Stimulated activated CD4-positive, alpha-beta T cell treated with anti-CD3 and anti-CD28 coated beads, TNF-alpha, amount 100 ng/mL, for 48 hours (primary cell): Measurements from ENCODE around the gene CWC15.
"Not testable (repeated sequence)": the region's sequence is repeated elsewhere in the genome, so short reads cannot be mapped to it uniquely, and the experiment has no call there.

Experiments
- DNase-seq, 3 donors: peaks; one replicate each; pipeline ENCODE4 v3.0.0-alpha.2; 2020; ENCODE audit warnings: low read depth in 3 of 3

Gene CWC15

GRCh38 chr11:94973099-94973968, at the start of gene CWC15, which contains the start of gene KDM4D:
Gene CWC15 (minus strand): TSS chr11:94973556. CDS start chr11:94972185, 1,371 bp downstream.
Gene KDM4D (plus strand): TSS chr11:94973709. CDS start chr11:94997373, 23,664 bp downstream.
- DNase-seq: peak; percentile 80 to 92 (median 87)

GRCh38 chr11:95021468-95021867, 48.1 kb upstream of the CWC15 start:
- not testable (repeated sequence) for DNase-seq

DNA sequence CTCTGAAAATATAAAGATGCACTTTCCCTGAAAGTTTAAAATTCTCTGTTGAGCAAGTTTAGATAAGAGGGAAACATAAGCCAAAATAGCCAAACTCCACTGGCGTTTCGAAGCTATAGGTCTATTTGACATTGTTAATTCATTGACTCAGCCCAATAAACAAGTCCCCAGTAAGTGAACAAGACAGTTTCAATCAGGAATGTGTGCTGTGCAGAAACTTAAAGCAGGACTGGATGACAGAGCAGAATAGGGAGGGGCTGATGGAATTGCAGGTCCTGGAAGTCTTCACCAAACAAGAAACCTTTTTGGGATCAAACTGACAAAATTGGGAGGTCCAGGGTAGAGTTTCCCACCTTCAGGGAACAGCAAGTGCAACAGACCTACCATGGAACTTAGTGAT, 42.8 kb upstream of the CWC15 start:
- no peak for DNase-seq

GRCh38 chr11:95014184-95014821, 40.9 kb upstream of the CWC15 start:
- no peak for DNase-seq

DNA sequence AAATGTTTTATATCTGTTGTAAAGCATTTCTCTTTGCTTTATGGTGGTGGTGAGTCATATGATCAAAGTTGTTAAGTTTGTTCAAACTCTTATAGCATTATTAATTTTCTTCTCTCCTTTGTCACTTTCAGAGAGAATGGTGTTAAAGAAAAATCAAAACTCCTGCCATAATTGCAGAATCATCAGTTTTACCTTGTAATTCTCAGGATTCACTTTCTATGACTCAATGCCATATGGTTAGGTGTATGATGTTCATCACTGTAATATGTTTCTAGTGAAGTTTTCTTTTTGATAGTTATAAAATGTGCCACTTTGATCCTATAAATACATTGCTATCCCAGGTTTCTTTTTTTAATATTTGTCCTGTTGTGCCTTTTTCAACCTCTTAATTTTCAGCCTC, 38.0 kb upstream of the CWC15 start:
- no peak for DNase-seq

GRCh38 chr11:95005642-95006041, 32.3 kb upstream of the CWC15 start:
- DNase-seq: no peak

- no peak for DNase-seq
Measured at GRCh38 chr11:95003716-95004115, 30.4 kb upstream of the CWC15 start.

GRCh38 chr11:94998285-94998684, 24.9 kb upstream of the CWC15 start:
- DNase-seq: no peak

DNA sequence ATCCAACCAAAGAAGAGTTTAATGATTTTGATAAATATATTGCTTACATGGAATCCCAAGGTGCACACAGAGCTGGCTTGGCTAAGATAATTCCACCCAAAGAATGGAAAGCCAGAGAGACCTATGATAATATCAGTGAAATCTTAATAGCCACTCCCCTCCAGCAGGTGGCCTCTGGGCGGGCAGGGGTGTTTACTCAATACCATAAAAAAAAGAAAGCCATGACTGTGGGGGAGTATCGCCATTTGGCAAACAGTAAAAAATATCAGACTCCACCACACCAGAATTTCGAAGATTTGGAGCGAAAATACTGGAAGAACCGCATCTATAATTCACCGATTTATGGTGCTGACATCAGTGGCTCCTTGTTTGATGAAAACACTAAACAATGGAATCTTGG, 24.1 kb upstream of the CWC15 start:
- no peak for DNase-seq

DNA sequence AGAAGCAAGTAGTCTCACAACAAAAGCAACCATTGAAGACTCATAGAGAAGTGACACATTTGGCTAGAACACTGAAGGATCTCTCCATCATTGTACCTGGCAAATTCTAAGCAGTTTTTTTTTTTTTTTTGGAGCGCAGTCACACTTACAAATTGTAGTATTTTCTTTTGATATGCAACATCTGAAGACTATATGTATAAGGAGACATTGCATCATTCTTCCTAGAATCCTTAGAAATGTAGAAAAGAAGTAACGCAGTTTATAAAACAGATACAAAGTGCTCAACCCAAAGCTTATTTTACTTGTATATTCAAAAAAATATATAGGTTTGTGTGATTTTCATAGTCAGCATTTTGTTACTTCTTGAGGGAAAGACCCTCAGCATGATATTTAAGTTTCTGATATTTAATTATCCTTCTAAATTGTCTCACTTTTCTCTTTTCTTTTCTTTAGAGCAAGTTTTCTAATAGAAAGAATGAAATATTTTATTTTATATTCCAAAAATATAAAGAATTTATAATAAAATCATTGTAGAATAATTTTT, 20.1 kb upstream of the CWC15 start:
- no peak for DNase-seq

- DNase-seq: no peak
Measured at GRCh38 chr11:94988748-94989147, 15.4 kb upstream of the CWC15 start.

DNA sequence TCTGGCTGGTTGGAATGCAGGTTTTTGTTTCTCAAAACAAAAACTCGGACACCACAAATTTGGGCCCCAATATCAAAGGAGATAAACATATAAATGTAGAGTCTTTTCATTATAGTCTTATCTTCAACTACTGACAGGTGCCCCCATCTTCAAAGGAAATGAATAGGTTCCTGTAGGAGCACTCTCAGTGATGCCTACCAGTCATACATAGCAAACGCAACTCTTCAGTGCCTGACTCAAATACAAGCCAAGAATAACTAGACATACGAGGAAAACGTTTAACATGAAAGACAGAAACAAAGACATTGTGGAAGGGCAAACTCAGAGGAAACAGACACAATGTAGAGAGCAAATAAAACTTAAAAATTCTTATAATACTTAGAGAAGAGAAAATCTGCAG, 14.0 kb upstream of the CWC15 start:
- no peak for DNase-seq

DNA sequence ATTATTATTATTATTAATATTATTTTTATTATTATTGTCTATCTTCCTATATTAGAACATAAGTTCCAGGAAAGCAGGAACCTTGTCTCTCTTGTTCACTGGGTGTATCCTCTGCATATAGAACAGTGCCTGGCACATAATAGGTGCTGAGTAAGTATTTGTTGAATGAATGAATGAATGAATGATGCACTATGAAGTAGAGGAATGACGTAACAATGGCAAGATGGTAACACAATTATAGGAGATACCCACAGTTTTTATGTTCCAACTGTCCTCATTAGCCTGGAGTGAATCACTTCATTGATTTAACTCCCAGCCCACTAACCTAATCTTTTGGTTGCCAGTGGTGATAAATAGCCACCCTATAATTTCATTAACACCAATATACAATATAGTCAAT, 2.2 kb upstream of the CWC15 start:
- DNase-seq: no peak

DNA sequence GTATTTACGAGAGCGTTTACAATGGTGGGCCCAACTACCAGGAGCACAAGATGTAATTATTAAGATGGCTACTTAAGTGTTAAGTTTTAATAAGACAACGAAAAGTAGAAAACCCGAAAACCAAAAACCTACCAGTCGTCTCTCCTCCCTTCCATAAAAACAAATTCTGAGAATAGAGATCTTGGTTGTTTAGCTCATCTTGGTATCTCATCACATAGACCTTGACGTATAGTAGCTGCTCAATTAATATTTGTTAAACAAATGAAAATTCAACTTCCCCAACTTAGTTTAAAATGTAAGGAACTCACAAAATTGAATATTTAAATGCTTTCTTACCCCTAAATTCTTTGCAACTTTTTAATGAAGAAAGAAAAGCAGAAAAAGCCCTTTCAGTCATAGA, 822 bp upstream of the CWC15 start:
- DNase-seq: no peak

- DNase-seq: no peak
Measured at GRCh38 chr11:94972700-94973098, 657 bp downstream of the CWC15 start.

DNA sequence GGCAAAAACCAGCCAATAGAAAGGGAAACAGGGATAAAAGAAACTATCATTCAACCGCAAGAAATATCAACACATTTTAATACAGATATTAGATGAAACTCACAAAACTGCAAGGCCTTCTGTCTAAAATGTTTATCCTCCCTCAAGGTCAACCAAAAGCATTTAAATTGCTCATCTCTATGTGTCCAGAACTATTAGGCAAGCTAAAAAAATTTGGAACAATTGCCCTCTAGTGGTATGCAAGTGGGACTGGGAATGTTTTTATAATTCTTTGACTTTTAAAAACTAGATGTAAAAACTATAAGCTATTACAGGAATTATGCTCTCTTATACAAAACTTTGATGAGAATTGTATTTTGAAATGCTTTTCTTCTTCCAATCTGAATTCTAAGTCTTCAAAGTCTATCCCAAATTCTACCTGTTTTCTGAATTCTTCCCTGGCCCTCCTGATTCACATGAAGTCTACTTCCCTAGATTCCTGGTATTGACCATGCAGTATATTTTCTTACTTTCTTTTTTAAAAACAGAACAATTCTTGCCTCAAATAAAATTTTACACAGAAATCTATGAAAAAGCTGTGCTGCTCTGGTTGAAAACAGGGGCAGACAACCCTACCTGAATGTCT, 4.9 kb downstream of the CWC15 start:
- DNase-seq: no peak

DNA sequence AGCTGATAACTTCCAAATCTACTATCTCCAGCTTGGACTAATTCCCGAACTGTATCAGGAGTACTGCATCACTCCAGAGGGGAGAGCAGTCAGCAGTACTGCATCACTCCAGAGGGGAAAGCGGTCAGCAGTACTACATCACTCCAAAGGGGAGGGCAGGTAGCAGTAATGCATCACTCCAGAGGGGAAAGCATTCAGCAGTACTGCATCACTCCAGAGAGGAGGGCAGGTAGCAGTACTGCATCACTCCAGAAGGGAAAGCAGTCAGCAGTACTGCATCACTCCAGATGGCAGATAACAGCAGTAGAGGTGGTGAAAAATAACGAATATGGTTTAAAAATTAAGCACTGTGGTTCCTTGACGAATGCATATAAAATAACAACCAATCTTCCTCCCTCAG, 8.4 kb downstream of the CWC15 start:
- DNase-seq: no peak

GRCh38 chr11:94961255-94961654, 12.1 kb downstream of the CWC15 start:
- no peak for DNase-seq

DNA sequence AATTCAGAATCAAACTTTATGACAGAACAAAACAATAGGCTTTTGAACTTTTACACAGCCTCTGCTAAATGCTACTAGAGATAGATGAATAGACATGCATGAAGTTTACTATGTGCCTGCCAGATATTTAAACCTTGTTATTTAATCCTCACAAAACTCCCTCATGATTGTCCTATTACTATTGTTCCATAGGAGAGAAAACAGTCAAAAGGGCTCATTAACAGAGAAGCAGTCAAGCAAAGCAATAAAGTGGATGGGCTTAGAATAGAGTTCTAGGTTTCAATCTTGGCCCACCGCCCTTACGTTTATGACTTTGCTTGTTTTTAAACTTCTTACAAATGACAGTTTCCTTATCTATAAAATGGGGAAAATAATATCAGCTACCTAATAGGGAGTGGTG, 12.9 kb downstream of the CWC15 start:
- DNase-seq: no peak

GRCh38 chr11:94959179-94959578, 14.2 kb downstream of the CWC15 start:
- DNase-seq: no peak

- no peak for DNase-seq
Measured at GRCh38 chr11:94958121-94958696, 15.1 kb downstream of the CWC15 start.

GRCh38 chr11:94956963-94957362, 16.4 kb downstream of the CWC15 start:
- DNase-seq: no peak
